GM19328 (cell line): ENCODE data around the gene LITAF.
"Not testable (repeated sequence)": the region's sequence is repeated elsewhere in the genome, so short reads cannot be mapped to it uniquely, and the experiment has no call there.

Experiments
- ATAC-seq: cut with Tn5 transposase; IDR thresholded peaks from one replicate; pipeline ENCODE4 v1.9.1; 2021; ENCODE audit warnings: mild to moderate bottlenecking, moderate library complexity; ENCODE audit not compliant: unreplicated experiment

Gene LITAF

GRCh38 chr16:11601425-11601824 lies 14.7 kb upstream of the LITAF start:
- ATAC-seq, result no peak

GRCh38 chr16:11599579-11599978 lies 12.9 kb upstream of the LITAF start:
- no peak for ATAC-seq

- ATAC-seq, result no peak
These were observed 10.7 kb upstream of the LITAF start for GRCh38 chr16:11597235-11598095.

GRCh38 chr16:11596572-11597226 lies 10.0 kb upstream of the LITAF start:
- ATAC-seq, result no peak

GRCh38 chr16:11593581-11593980 lies 6.9 kb upstream of the LITAF start:
- ATAC-seq, result no peak

GRCh38 chr16:11593076-11593475 lies 6.4 kb upstream of the LITAF start:
- not testable (repeated sequence) for ATAC-seq

- not testable (repeated sequence) for ATAC-seq
These were observed 4.9 kb upstream of the LITAF start for GRCh38 chr16:11591630-11592029.

GRCh38 chr16:11589198-11589550 lies 2.5 kb upstream of the LITAF start:
- ATAC-seq, result no peak

GRCh38 chr16:11588321-11589197 lies 1.8 kb upstream of the LITAF start:
- no peak for ATAC-seq

GRCh38 chr16:11587643-11588247 lies 1.0 kb upstream of the LITAF start:
- no peak for ATAC-seq

GRCh38 chr16:11586378-11586855 lies 302 bp downstream of the LITAF start:
- peak; percentile 30 for ATAC-seq

GRCh38 chr16:11585460-11586377 lies 1.0 kb downstream of the LITAF start:
- ATAC-seq, result no peak

GRCh38 chr16:11583889-11584565 lies 2.7 kb downstream of the LITAF start:
- no peak for ATAC-seq

- ATAC-seq, result no peak
These were observed 3.6 kb downstream of the LITAF start for GRCh38 chr16:11583166-11583565.

- ATAC-seq, result no peak
These were observed 4.4 kb downstream of the LITAF start for GRCh38 chr16:11582157-11582814.

GRCh38 chr16:11581678-11582077 lies 5.0 kb downstream of the LITAF start:
- ATAC-seq, result no peak

GRCh38 chr16:11580451-11581086 lies 6.2 kb downstream of the LITAF start:
- ATAC-seq, result no peak

GRCh38 chr16:11577290-11577660 lies 9.4 kb downstream of the LITAF start:
- not testable (repeated sequence) for ATAC-seq
